Urinary bladder (tissue), 4 donors: Measurements from ENCODE around the gene CRTAC1. TPM values are rescaled to one million over a fixed set of nuclear protein-coding genes. Genes with fewer than 3 reads are reported as not detected.
"Not testable (repeated sequence)": the region's sequence is repeated elsewhere in the genome, so short reads cannot be mapped to it uniquely, and the experiment has no call there.

ENCODE experiments used
- DNase-seq: peaks from one replicate; pipeline ENCODE4 v3.0.0-alpha.2; 2015; ENCODE audit errors: extremely low spot score
- H3K27ac ChIP-seq: one replicate; pipeline ENCODE4 v1.5.1; 2013; ENCODE audit warnings: low read depth, mild to moderate bottlenecking, moderate library complexity
- H3K36me3 ChIP-seq: one replicate; pipeline ENCODE4 v1.6.1; 2013; ENCODE audit warnings: mild to moderate bottlenecking, moderate library complexity; ENCODE audit not compliant: insufficient read depth
- H3K4me1 ChIP-seq: one replicate; pipeline ENCODE4 v1.6.1; 2013; ENCODE audit warnings: mild to moderate bottlenecking, moderate library complexity; ENCODE audit not compliant: insufficient read depth
- H3K4me3 ChIP-seq: one replicate; pipeline ENCODE4 v1.5.1; 2013; ENCODE audit warnings: low read depth, low read length
- WGBS: extraction: QIAGEN DNeasy Blood & Tissue Kit; methylation state at CpG from one replicate; pipeline ENCODE4 v1.1.7; 2013; 5-methylcytosine and 5-hydroxymethylcytosine counted together
- polyA plus RNA-seq: library from polyadenylated mRNA; stranded (reverse); fragments of 200-250 nt; gene quantifications from one replicate; pipeline ENCODE4 v1.2.3, GENCODE V29; 2013
- total RNA-seq: library from RNA; depleted of rRNA; stranded (reverse); fragments of >200 nt; gene quantifications from one replicate; pipeline ENCODE4 v1.2.3, GENCODE V29; 2014
- donor health status: healthy with polysubstance abuse.
- donor health status: healthy.

CRTAC1 gene
- total and polyA plus RNA-seq, 2 donors = 3.7 to 7.5 TPM

- Histone ChIP-seq H3K4me1 (no peaks in the 10 kb centered on the region), H3K27ac (no peak overlapping the region), H3K4me3 (no peak overlapping the region), H3K36me3 (no peaks in the 10 kb centered on the region)
- no peak for DNase-seq
- 81% methylated on average over 7 of the region's 7 CpGs for WGBS
Measured at GRCh38 chr10:97851341-97852001, 178.9 kb downstream of the CRTAC1 start.

GRCh38 chr10:97850446-97850845 is 180.0 kb downstream of the CRTAC1 start:
- Histone ChIP-seq H3K4me3 (peak overlapping the region; percentile 66), H3K4me1 (no peaks in the 10 kb centered on the region), H3K27ac (no peak overlapping the region), H3K36me3 (no peaks in the 10 kb centered on the region)
- WGBS = 13% methylated on average over 13 of the region's 13 CpGs
- no peak for DNase-seq

GRCh38 chr10:97849687-97850402 is 180.6 kb downstream of the CRTAC1 start, which contains the start of gene GOLGA7B:
TSS of gene GOLGA7B (plus strand) at chr10:97849843. CDS start at chr10:97850304, 461 bp downstream.
- Histone ChIP-seq H3K4me1 (no peaks in the 10 kb centered on the region), H3K4me3 (peak within 1 kb of the TSS; percentile 66), H3K36me3 (no peaks in the 10 kb centered on the region), H3K27ac (no peak within 1 kb of the TSS)
- no peak for DNase-seq
- 1% methylated on average over 83 of the region's 87 CpGs for WGBS

GRCh38 chr10:97849103-97849686 is 181.2 kb downstream of the CRTAC1 start:
- 8% methylated on average over 16 of the region's 16 CpGs for WGBS
- no peak for DNase-seq
- Histone ChIP-seq H3K4me3 (peak overlapping the region; percentile 66), H3K27ac (no peak overlapping the region), H3K36me3 (no peaks in the 10 kb centered on the region), H3K4me1 (no peaks in the 10 kb centered on the region)

GRCh38 chr10:97844678-97845077 is 185.7 kb downstream of the CRTAC1 start:
- no peaks in the 10 kb centered on the region for H3K4me1 ChIP-seq
- no peak overlapping the region for H3K27ac ChIP-seq
- H3K4me3 ChIP-seq = no peak overlapping the region
- no peaks in the 10 kb centered on the region for H3K36me3 ChIP-seq
- WGBS = 90% methylated on average over 3 of the region's 3 CpGs
- DNase-seq = no peak

GRCh38 chr10:97843972-97844371 is 186.4 kb downstream of the CRTAC1 start:
- not testable (repeated sequence) for H3K4me1 ChIP-seq, DNase-seq, H3K27ac ChIP-seq, H3K4me3 ChIP-seq, H3K36me3 ChIP-seq
- 100% methylated on average over 1 of the region's 2 CpGs for WGBS

- H3K4me3 ChIP-seq = no peak overlapping the region
- H3K36me3 ChIP-seq = no peaks in the 10 kb centered on the region
- WGBS = 41% methylated on average over 2 of the region's 2 CpGs
- H3K4me1 ChIP-seq = no peaks in the 10 kb centered on the region
- DNase-seq = no peak
- H3K27ac ChIP-seq = no peak overlapping the region
Measured at GRCh38 chr10:97843281-97843671, 187.1 kb downstream of the CRTAC1 start.

GRCh38 chr10:97842656-97843280 is 187.7 kb downstream of the CRTAC1 start:
- no peaks in the 10 kb centered on the region for H3K4me1 ChIP-seq
- WGBS = 51% methylated on average over 7 of the region's 7 CpGs

GRCh38 chr10:97842114-97842513 is 188.3 kb downstream of the CRTAC1 start:
- DNase-seq, H3K27ac ChIP-seq, H3K4me3 ChIP-seq, H3K36me3 ChIP-seq, H3K4me1 ChIP-seq: not testable (repeated sequence)
- 32% methylated on average over 2 of the region's 3 CpGs for WGBS

More at GRCh38 chr10:97842656-97843280, 187.7 kb downstream of the CRTAC1 start:
- Histone ChIP-seq H3K36me3 (no peaks in the 10 kb centered on the region), H3K4me3 (no peak overlapping the region), H3K27ac (no peak overlapping the region)
- DNase-seq = no peak

GRCh38 chr10:97841166-97841565 is 189.3 kb downstream of the CRTAC1 start:
- H3K27ac ChIP-seq, DNase-seq, H3K36me3 ChIP-seq, H3K4me1 ChIP-seq, H3K4me3 ChIP-seq: not testable (repeated sequence)
- 93% methylated on average over 16 of the region's 22 CpGs for WGBS

GRCh38 chr10:97838091-97838490 is 192.3 kb downstream of the CRTAC1 start:
- 93% methylated on average over 3 of the region's 3 CpGs for WGBS
- no peak for DNase-seq
- H3K4me1 ChIP-seq = no peaks in the 10 kb centered on the region
- H3K36me3 ChIP-seq = no peaks in the 10 kb centered on the region
- no peak overlapping the region for H3K27ac ChIP-seq
- no peak overlapping the region for H3K4me3 ChIP-seq

GRCh38 chr10:97836446-97836845 is 194.0 kb downstream of the CRTAC1 start:
- Histone ChIP-seq H3K27ac (no peak overlapping the region), H3K4me1 (no peaks in the 10 kb centered on the region), H3K4me3 (no peak overlapping the region), H3K36me3 (no peaks in the 10 kb centered on the region)
- DNase-seq = no peak
- WGBS = 84% methylated on average over 2 of the region's 2 CpGs

GRCh38 chr10:97831259-97831658 is 199.2 kb downstream of the CRTAC1 start:
- H3K4me1 ChIP-seq = no peaks in the 10 kb centered on the region
- no peaks in the 10 kb centered on the region for H3K36me3 ChIP-seq
- no peak for DNase-seq
- H3K27ac ChIP-seq = no peak overlapping the region
- H3K4me3 ChIP-seq = no peak overlapping the region
- WGBS = 64% methylated on average over 2 of the region's 2 CpGs
